Pancreas (tissue), 10 donors: ENCODE measurements around the gene DPH7. TPM values are rescaled to one million over a fixed set of nuclear protein-coding genes. Genes with fewer than 3 reads are reported as not detected.

Experiments
- ATAC-seq, 4 donors: fragments of 200-7000 bp; cut with Tn5 transposase; one replicate each; pipeline versions ENCODE4 v1.8.0 to v1.9.1; 2020; ENCODE audit warnings: mild to moderate bottlenecking in 4 of 4, moderate library complexity in 4 of 4
- DNase-seq, 6 donors: peaks; one replicate each; pipeline ENCODE4 v3.0.0-alpha.2; 2020
- FAIRE-seq: peaks from 2 replicates; lab custom pipeline; 2012; peaks lifted over from hg19 to GRCh38; lab: Jason Lieb, UNC
- H3K27ac ChIP-seq, 4 donors: fragments of 200-600 bp; sonication (generic); 1 replicate in 3 of 4; 2 replicates in 1 of 4; pipeline versions ENCODE4 v1.5.0 to v1.8.0; 2020
- H3K27me3 ChIP-seq, 4 donors: fragments of 200-600 bp; one replicate each; pipeline ENCODE4 v1.8.0; 2021
- H3K36me3 ChIP-seq, 3 donors: fragments of 200-600 bp; sonication (generic) in 1 of 3; one replicate each; pipeline versions ENCODE4 v1.5.0 to v1.8.0; 2020 to 2021
- H3K4me1 ChIP-seq, 3 donors: fragments of 200-600 bp; one replicate each; pipeline ENCODE4 v1.8.0; 2021
- H3K4me3 ChIP-seq, 4 donors: fragments of 200-600 bp; sonication (generic) in 2 of 4; one replicate each; pipeline versions ENCODE4 v1.5.0 to v1.8.0; 2020 to 2021
- H3K9me3 ChIP-seq, 4 donors: fragments of 200-600 bp; one replicate each; pipeline ENCODE4 v1.8.0; 2021
- CTCF ChIP-seq, 4 donors: fragments of 200-600 bp; sonication (generic) in 3 of 4; IDR thresholded peaks; one replicate each; pipeline versions ENCODE4 v1.5.0 to v1.8.0; 2021; ENCODE audit warnings: antibody characterized with exemption in 4 of 4
- WGBS, 2 donors: extraction: QIAGEN DNeasy Blood & Tissue Kit; methylation state at CpG; one replicate each; pipeline ENCODE4 v1.1.7; 2013; 5-methylcytosine and 5-hydroxymethylcytosine counted together
- intact Hi-C, 3 donors: fragments of 100-400 bp; cut with DNase I; formaldehyde crosslinking; loops; one replicate each; pipeline versions ENCODE4 v1.11.1 to v1.14.2; 2022
- polyA plus RNA-seq, 2 donors: library from polyadenylated mRNA; stranded (reverse); fragments of 200-250 nt; gene quantifications; one replicate each; pipeline ENCODE4 v1.2.3, GENCODE V29; 2013
- total RNA-seq, 6 donors: library from RNA; stranded (reverse); fragmentation: NEBNext Ultra II Directional in 4 of 6; extraction: Animal tissue kit (Norgen Biotek cat#: 25700) in 4 of 6; gene quantifications; one replicate each; pipeline versions ENCODE4 v1.2.1 to v1.2.4, GENCODE V29; 2021 to 2023
- donor health status: healthy with polysubstance abuse.
- donor health status: DM: no; HTN: no; CAD: no; lungs with moderate emphysema.
- donor health status: DM: no; HTN: no; CAD: no.
- donor health status: control.
- donor health status: control.
- donor health status: Bipolar disorder and iron deficiency.
- donor health status: DM: yes; HTN: yes; CAD: no.
- donor health status: DM: no; HTN: no; CAD: no.
- donor health status: DM: no; HTN: no; CAD: no.
- donor health status: DM: yes; HTN: yes; CAD: no.

Gene DPH7
- total and polyA plus RNA-seq, 8 donors, result 16.7 to 174 (median 24.8) TPM

- H3K36me3 ChIP-seq, result peaks cover 0 to 22% (median 0%) of the 10 kb centered on the region in 3 donors
- H3K27me3 ChIP-seq, result no peaks in the 10 kb centered on the region
- H3K27ac ChIP-seq, result peak overlapping the region; percentile 28 to 79 (median 59)
- peak in 4 of 6 donors; percentile 29 to 79 (median 51) for DNase-seq
- H3K4me1 ChIP-seq, result peaks cover 7 to 17% (median 12%) of the 10 kb centered on the region in 3 donors
- 35% methylated on average over 19 of the region's 19 CpGs for WGBS, 2 donors
- peak overlapping the region; percentile 26 to 97 (median 72) for H3K4me3 ChIP-seq
- TF ChIP-seq CTCF (IDR thresholded peaks at IDR 0.05), result no peak
- intact Hi-C loops, result no loop called here
- FAIRE-seq, result no peak
- no peak for ATAC-seq
- no peaks in the 10 kb centered on the region for H3K9me3 ChIP-seq
These were observed 507 bp upstream of the DPH7 start for GRCh38 chr9:137579259-137579604.

GRCh38 chr9:137575716-137576411, 2.9 kb downstream of the DPH7 start:
- intact Hi-C loops, result no loop called here
- Histone ChIP-seq H3K9me3 (no peaks in the 10 kb centered on the region), H3K36me3 (peaks cover 0 to 28% (median 5%) of the 10 kb centered on the region in 3 donors), H3K27me3 (no peaks in the 10 kb centered on the region), H3K27ac (no peak overlapping the region), H3K4me3 (no peak overlapping the region), H3K4me1 (peaks cover 7 to 17% (median 12%) of the 10 kb centered on the region in 3 donors)
- no peak for ATAC-seq
- peak in 1 of 6 donors; percentile 27 for DNase-seq
- WGBS, 2 donors, result 74 to 77% methylated on average over 12 of the region's 12 CpGs
- no peak for FAIRE-seq
- no peak for TF ChIP-seq CTCF (IDR thresholded peaks at IDR 0.05)

GRCh38 chr9:137575364-137575715, 3.4 kb downstream of the DPH7 start:
- no peak for ATAC-seq
- WGBS, 2 donors, result 68 to 72% methylated on average over 9 of the region's 9 CpGs
- intact Hi-C loops, result no loop called here
- no peak for FAIRE-seq
- peak in 1 of 6 donors; percentile 18 for DNase-seq
- Histone ChIP-seq H3K36me3 (peaks cover 0 to 28% (median 5%) of the 10 kb centered on the region in 3 donors), H3K9me3 (no peaks in the 10 kb centered on the region), H3K4me1 (peaks cover 7 to 17% (median 12%) of the 10 kb centered on the region in 3 donors), H3K27ac (no peak overlapping the region), H3K27me3 (no peaks in the 10 kb centered on the region), H3K4me3 (no peak overlapping the region)
- TF ChIP-seq CTCF (IDR thresholded peaks at IDR 0.05), result no peak

- ATAC-seq, result no peak
- TF ChIP-seq CTCF (IDR thresholded peaks at IDR 0.05), result no peak
These were observed 4.5 kb downstream of the DPH7 start for GRCh38 chr9:137574192-137574591.

GRCh38 chr9:137570566-137570965, 8.2 kb downstream of the DPH7 start:
- no peak for TF ChIP-seq CTCF (IDR thresholded peaks at IDR 0.05)
- 94% methylated on average over 3 of the region's 3 CpGs for WGBS, 2 donors
- H3K9me3 ChIP-seq, result no peaks in the 10 kb centered on the region
- H3K4me3 ChIP-seq, result no peak overlapping the region
- no peak overlapping the region for H3K27ac ChIP-seq
- DNase-seq (no peak), FAIRE-seq (no peak), ATAC-seq (no peak)
- H3K4me1 ChIP-seq, result no peaks in the 10 kb centered on the region
- H3K36me3 ChIP-seq, result peaks cover 0 to 25% (median 5%) of the 10 kb centered on the region in 3 donors
- H3K27me3 ChIP-seq, result no peaks in the 10 kb centered on the region
- intact Hi-C loops, result no loop called here

More at GRCh38 chr9:137574192-137574591, 4.5 kb downstream of the DPH7 start:
- FAIRE-seq (no peak), DNase-seq (no peak)
- H3K36me3 ChIP-seq, result peaks cover 0 to 28% (median 5%) of the 10 kb centered on the region in 3 donors
- H3K4me1 ChIP-seq, result peaks cover 7 to 15% (median 12%) of the 10 kb centered on the region in 3 donors
- no peak overlapping the region for H3K27ac ChIP-seq
- intact Hi-C loops, result no loop called here
- WGBS, 2 donors, result 86 to 89% methylated on average over 10 of the region's 10 CpGs
- no peaks in the 10 kb centered on the region for H3K27me3 ChIP-seq
- no peaks in the 10 kb centered on the region for H3K9me3 ChIP-seq
- H3K4me3 ChIP-seq, result no peak overlapping the region
